SU-DHL-6 (cell line): ENCODE data around the gene TRPM3.

ENCODE experiments used
- EZH2phosphoT487 ChIP-seq: fragments of 200-600 bp; sonication (generic), shearing (Covaris generic); conservative IDR thresholded peaks from 2 replicates; pipeline ENCODE4 v1.6.1; 2018; ENCODE audit warnings: mild to moderate bottlenecking, antibody characterized with exemption, low read length, moderate library complexity, mixed read lengths
- TF ChIP-seq, protein P1 (sequence below): fragments of 200-600 bp; sonication (generic); IDR thresholded peaks from one replicate; pipeline ENCODE4 v1.5.1; 2017; ENCODE audit warnings: antibody characterized with exemption, mild to moderate bottlenecking, low read length, moderate library complexity; ENCODE audit not compliant: insufficient read depth, poor library complexity, severe bottlenecking

DNA sequence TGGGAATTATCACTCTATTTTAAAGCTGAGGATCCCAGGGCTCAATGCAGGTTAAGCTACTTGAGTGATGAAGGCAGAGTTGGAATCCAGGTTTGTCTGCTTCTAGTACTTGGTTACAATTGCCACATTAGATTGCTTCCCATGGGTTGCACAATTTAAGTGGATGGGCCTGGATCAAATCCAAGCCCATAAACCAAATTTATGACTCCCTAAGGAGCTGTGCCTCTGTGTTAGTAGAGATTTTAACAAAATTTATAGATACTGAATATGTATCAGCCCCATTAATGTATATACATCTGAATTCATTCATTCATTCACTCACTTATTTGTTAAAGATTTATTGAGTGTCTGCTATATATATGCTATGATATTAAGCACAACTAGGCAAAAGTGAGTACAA lies 374.7 kb downstream of the TRPM3 start:
- TF ChIP-seq, protein P1, sequence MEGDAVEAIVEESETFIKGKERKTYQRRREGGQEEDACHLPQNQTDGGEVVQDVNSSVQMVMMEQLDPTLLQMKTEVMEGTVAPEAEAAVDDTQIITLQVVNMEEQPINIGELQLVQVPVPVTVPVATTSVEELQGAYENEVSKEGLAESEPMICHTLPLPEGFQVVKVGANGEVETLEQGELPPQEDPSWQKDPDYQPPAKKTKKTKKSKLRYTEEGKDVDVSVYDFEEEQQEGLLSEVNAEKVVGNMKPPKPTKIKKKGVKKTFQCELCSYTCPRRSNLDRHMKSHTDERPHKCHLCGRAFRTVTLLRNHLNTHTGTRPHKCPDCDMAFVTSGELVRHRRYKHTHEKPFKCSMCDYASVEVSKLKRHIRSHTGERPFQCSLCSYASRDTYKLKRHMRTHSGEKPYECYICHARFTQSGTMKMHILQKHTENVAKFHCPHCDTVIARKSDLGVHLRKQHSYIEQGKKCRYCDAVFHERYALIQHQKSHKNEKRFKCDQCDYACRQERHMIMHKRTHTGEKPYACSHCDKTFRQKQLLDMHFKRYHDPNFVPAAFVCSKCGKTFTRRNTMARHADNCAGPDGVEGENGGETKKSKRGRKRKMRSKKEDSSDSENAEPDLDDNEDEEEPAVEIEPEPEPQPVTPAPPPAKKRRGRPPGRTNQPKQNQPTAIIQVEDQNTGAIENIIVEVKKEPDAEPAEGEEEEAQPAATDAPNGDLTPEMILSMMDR: no peak
- no peak for TF ChIP-seq EZH2phosphoT487
